Spleen (tissue), 11 donors: ENCODE measurements around the gene ARF3. TPM values are rescaled to one million over a fixed set of nuclear protein-coding genes. Genes with fewer than 3 reads are reported as not detected.

Source experiments
- DNase-seq: peaks from one replicate; pipeline ENCODE4 v3.0.0-alpha.2; 2020
- H3K27ac ChIP-seq, 8 donors: fragments of 200-600 bp; sonication (generic) in 7 of 8; 1 replicate in 4 of 8; 2 replicates in 4 of 8; pipeline versions ENCODE4 v1.5.0 to v1.8.0; 2016 to 2021; ENCODE audit warnings: inconsistent platforms in 4 of 8, mild to moderate bottlenecking in 4 of 8, moderate library complexity in 1 of 8
- H3K27me3 ChIP-seq, 7 donors: fragments of 200-600 bp; sonication (generic) in 6 of 7; replicated peaks in 1 of 7; 1 replicate in 4 of 7; 2 replicates in 3 of 7; pipeline versions ENCODE4 v1.5.0 to v1.8.0; 2016 to 2021; ENCODE audit warnings: inconsistent platforms in 3 of 7, mild to moderate bottlenecking in 1 of 7
- H3K36me3 ChIP-seq, 6 donors: fragments of 200-600 bp; sonication (generic) in 5 of 6; 1 replicate in 4 of 6; 2 replicates in 2 of 6; pipeline versions ENCODE4 v1.5.0 to v1.8.0; 2016 to 2021; ENCODE audit warnings: inconsistent platforms in 2 of 6
- H3K4me1 ChIP-seq, 6 donors: fragments of 200-600 bp; sonication (generic) in 5 of 6; 1 replicate in 3 of 6; 2 replicates in 3 of 6; pipeline versions ENCODE4 v1.5.0 to v1.8.0; 2016 to 2021; ENCODE audit warnings: inconsistent platforms in 3 of 6
- H3K4me3 ChIP-seq, 8 donors: fragments of 200-600 bp; sonication (generic) in 7 of 8; 1 replicate in 4 of 8; 2 replicates in 4 of 8; pipeline versions ENCODE4 v1.5.0 to v1.8.0; 2016 to 2021; ENCODE audit warnings: inconsistent platforms in 4 of 8, mild to moderate bottlenecking in 4 of 8, moderate library complexity in 2 of 8
- H3K9me3 ChIP-seq, 8 donors: fragments of 200-600 bp; sonication (generic) in 7 of 8; 1 replicate in 4 of 8; 2 replicates in 4 of 8; pipeline versions ENCODE4 v1.5.0 to v1.8.0; 2016 to 2021; ENCODE audit warnings: inconsistent platforms in 4 of 8
- CTCF ChIP-seq, 11 experiments: fragments of 200-600 bp in 7 of 11; fragments of 450-650 bp in 4 of 11; sonication (generic) in 4 of 11; IDR thresholded peaks in 8 of 11; conservative IDR thresholded peaks in 3 of 11; 1 replicate in 7 of 11; 2 replicates in 4 of 11; pipeline versions ENCODE4 v1.4.0 to v1.8.0; 2016 to 2021; ENCODE audit warnings: antibody characterized with exemption in 11 of 11, inconsistent platforms in 4 of 11, mild to moderate bottlenecking in 1 of 11
- POLR2A ChIP-seq, 3 donors: fragments of 450-650 bp; IDR thresholded peaks; one replicate each; pipeline ENCODE4 v1.5.1; 2017; ENCODE audit warnings: antibody characterized with exemption in 3 of 3, mild to moderate bottlenecking in 1 of 3
- POLR2AphosphoS5 ChIP-seq, 3 donors: sonication (generic); formaldehyde crosslinking; IDR thresholded peaks; one replicate each; pipeline ENCODE4 v1.5.1; 2017; ENCODE audit warnings: antibody characterized with exemption in 3 of 3
- WGBS, 5 donors: extraction: QIAGEN DNeasy Blood & Tissue Kit in 3 of 5; methylation state at CpG; one replicate each; pipeline versions ENCODE4 v1.1.5 to v1.1.7; 2013 to 2018; 5-methylcytosine and 5-hydroxymethylcytosine counted together
- intact Hi-C: fragments of 100-400 bp; cut with DNase I; formaldehyde crosslinking; loops from one replicate; pipeline ENCODE4 v1.15.0; 2023; ENCODE audit warnings: low total_unique reads
- polyA plus RNA-seq, 3 donors: library from polyadenylated mRNA; stranded (reverse); fragments of 200-250 nt; gene quantifications; one replicate each; pipeline ENCODE4 v1.2.1, GENCODE V29; 2013
- total RNA-seq, 7 donors: library from RNA; depleted of rRNA in 3 of 7; stranded (reverse); fragments of >200 nt in 3 of 7; fragmentation: NEBNext Ultra II Directional in 4 of 7; extraction: Animal tissue kit (Norgen Biotek cat#: 25700) in 4 of 7; gene quantifications; one replicate each; pipeline versions ENCODE4 v1.1.0 to v1.2.1, GENCODE V29; 2016 to 2021
- donor health status: healthy with polysubstance abuse.
- donor health status: DM: no; HTN: no; CAD: no; lungs with moderate emphysema.
- donor health status: DM: no; HTN: no; CAD: no.
- donor health status: Bipolar disorder and iron deficiency.
- donor health status: healthy.
- donor health status: DM: no; HTN: no; CAD: no.
- donor health status: DM: yes; HTN: yes; CAD: no.

ARF3 gene
- total and polyA plus RNA-seq, 10 donors: 22.2 to 152 (median 80.5) TPM

- peak overlapping the region in 6 of 8 donors; percentile 22 to 87 (median 68) for H3K27ac ChIP-seq
- TF ChIP-seq POLR2AphosphoS5 (IDR thresholded peaks at IDR 0.05) (peak in 1 of 3 donors; percentile 51), POLR2A (IDR thresholded peaks at IDR 0.05) (no peak), CTCF (IDR thresholded peaks at IDR 0.05 in 8 of 11, conservative IDR thresholded peaks at IDR 0.05 in 3 of 11) (no peak)
- peaks cover 0 to 43% (median 10%) of the 10 kb centered on the region in 6 donors for H3K4me1 ChIP-seq
- no peaks in the 10 kb centered on the region for H3K9me3 ChIP-seq
- H3K4me3 ChIP-seq: peak overlapping the region in 2 of 8 donors; percentile 8 to 41
- peaks cover 0 to 94% (median 40%) of the 10 kb centered on the region in 6 donors for H3K36me3 ChIP-seq
- intact Hi-C loops: no loop called here
- DNase-seq: peak; percentile 23
- 77 to 86% (median 81%) methylated on average over 9 of the region's 9 CpGs for WGBS, 5 donors
- H3K27me3 ChIP-seq: no peaks in the 10 kb centered on the region
Measured at GRCh38 chr12:48933664-48934311, 23.5 kb downstream of the ARF3 start.

- whole genome bisulfite sequencing, 5 donors: 42 to 87% (median 50%) methylated on average over 2 of the region's 2 CpGs
Measured at GRCh38 chr12:48932878-48933277, 24.4 kb downstream of the ARF3 start.

DNA sequence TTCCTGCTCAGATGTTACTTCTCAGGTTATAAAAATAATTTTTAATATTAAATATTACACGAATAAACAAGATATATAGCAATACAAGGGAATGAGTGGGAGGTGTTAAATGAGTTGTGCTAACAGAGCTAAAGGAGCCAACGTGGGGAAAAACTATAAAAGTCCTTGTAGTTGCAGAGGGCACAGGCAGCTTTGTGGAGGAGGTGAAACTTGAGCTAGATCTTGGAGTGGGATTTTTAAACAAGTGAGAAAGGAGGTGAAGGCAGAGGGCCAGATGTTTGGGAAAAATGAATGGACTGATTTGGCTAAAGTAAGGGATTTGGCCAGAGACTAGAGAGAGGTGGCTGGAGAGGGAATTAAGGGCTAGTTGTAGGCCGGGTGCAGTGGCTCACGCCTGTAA lies 26.8 kb downstream of the ARF3 start:
- TF ChIP-seq CTCF (IDR thresholded peaks at IDR 0.05 in 8 of 11, conservative IDR thresholded peaks at IDR 0.05 in 3 of 11) (no peak), POLR2AphosphoS5 (IDR thresholded peaks at IDR 0.05) (no peak), POLR2A (IDR thresholded peaks at IDR 0.05) (no peak)
- 85 to 89% (median 88%) methylated on average over 4 of the region's 4 CpGs for WGBS, 5 donors
- intact Hi-C loops: no loop called here
- Histone ChIP-seq H3K27ac (no peak overlapping the region), H3K4me3 (no peak overlapping the region), H3K27me3 (no peaks in the 10 kb centered on the region), H3K36me3 (peaks cover 0 to 81% (median 22%) of the 10 kb centered on the region in 6 donors), H3K4me1 (peaks cover 0 to 29% (median 10%) of the 10 kb centered on the region in 6 donors), H3K9me3 (no peaks in the 10 kb centered on the region)
- DNase-seq: no peak

More at GRCh38 chr12:48932878-48933277, 24.4 kb downstream of the ARF3 start:
- intact Hi-C loops: no loop called here
- H3K27ac ChIP-seq: peak overlapping the region in 5 of 8 donors; percentile 30 to 87 (median 73)
- peaks cover 0 to 92% (median 31%) of the 10 kb centered on the region in 6 donors for H3K36me3 ChIP-seq
- no peak for DNase-seq
- H3K4me1 ChIP-seq: peaks cover 0 to 37% (median 6%) of the 10 kb centered on the region in 6 donors
- peak overlapping the region in 2 of 8 donors; percentile 8 to 41 for H3K4me3 ChIP-seq
- no peak for TF ChIP-seq CTCF (IDR thresholded peaks at IDR 0.05 in 8 of 11, conservative IDR thresholded peaks at IDR 0.05 in 3 of 11)
- peak in 1 of 3 donors; percentile 62 for TF ChIP-seq POLR2AphosphoS5 (IDR thresholded peaks at IDR 0.05)
- TF ChIP-seq POLR2A (IDR thresholded peaks at IDR 0.05): no peak
- no peaks in the 10 kb centered on the region for H3K9me3 ChIP-seq
- H3K27me3 ChIP-seq: no peaks in the 10 kb centered on the region

DNA sequence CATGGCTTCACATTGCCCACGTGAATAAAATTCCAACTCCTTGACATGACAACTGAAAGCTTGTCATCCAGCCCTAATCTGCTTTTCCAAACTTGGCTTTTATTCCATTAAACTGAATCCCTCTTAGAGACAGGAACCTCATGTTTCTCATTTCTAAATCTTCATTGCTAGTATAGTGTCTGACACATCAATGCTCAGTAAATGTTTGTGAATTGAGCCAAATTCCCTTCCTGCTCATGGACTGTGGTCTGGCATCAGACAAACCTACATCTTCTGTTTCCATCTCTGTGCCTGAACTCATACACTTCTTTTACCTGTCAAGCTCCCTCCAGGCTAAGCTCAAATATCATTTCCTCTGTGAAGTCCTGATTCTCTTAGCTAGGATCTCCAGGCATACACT lies 27.7 kb downstream of the ARF3 start:
- DNase-seq: no peak
- H3K27me3 ChIP-seq: no peaks in the 10 kb centered on the region
- TF ChIP-seq CTCF (IDR thresholded peaks at IDR 0.05 in 8 of 11, conservative IDR thresholded peaks at IDR 0.05 in 3 of 11): no peak
- TF ChIP-seq POLR2A (IDR thresholded peaks at IDR 0.05): no peak
- TF ChIP-seq POLR2AphosphoS5 (IDR thresholded peaks at IDR 0.05): no peak
- H3K4me1 ChIP-seq: peaks cover 0 to 26% (median 11%) of the 10 kb centered on the region in 6 donors
- peaks cover 0 to 72% (median 17%) of the 10 kb centered on the region in 6 donors for H3K36me3 ChIP-seq
- H3K9me3 ChIP-seq: no peaks in the 10 kb centered on the region
- H3K4me3 ChIP-seq: no peak overlapping the region
- intact Hi-C loops: no loop called here
- 85 to 96% (median 89%) methylated on average over 1 of the region's 1 CpG for WGBS, 5 donors
- no peak overlapping the region for H3K27ac ChIP-seq
